Cardiac septum (tissue), 1 donor: ENCODE data around the gene HSPB1. TPM values are rescaled to one million over a fixed set of nuclear protein-coding genes. Genes with fewer than 3 reads are reported as not detected.
"Not testable (repeated sequence)": the region's sequence is repeated elsewhere in the genome, so short reads cannot be mapped to it uniquely, and the experiment has no call there.

Experiments used
- DNase-seq: peaks from one replicate; pipeline ENCODE4 v3.0.0-alpha.2; 2020; ENCODE audit warnings: low spot score
- intact Hi-C: fragments of 100-400 bp; cut with DNase I; formaldehyde crosslinking; loops from one replicate; pipeline ENCODE4 v1.14.0; 2022
- total RNA-seq: library from RNA; stranded (reverse); fragmentation: NEBNext Ultra II Directional; extraction: Animal tissue kit (Norgen Biotek cat#: 25700); gene quantifications from one replicate; pipeline ENCODE4 v1.2.1, GENCODE V29; 2021
- donor health status: DM: no; HTN: no; CAD: no.

Gene HSPB1
- total RNA-seq, 1 donor from 2014 or later: 2,571 TPM

- DNase-seq: no peak
- intact Hi-C loops: no loop called here
These were observed 25.1 kb downstream of the HSPB1 start for GRCh38 chr7:76327610-76328009.

- DNase-seq: no peak
- intact Hi-C loops: no loop called here
These were observed 25.9 kb downstream of the HSPB1 start for GRCh38 chr7:76328389-76328788.

DNA sequence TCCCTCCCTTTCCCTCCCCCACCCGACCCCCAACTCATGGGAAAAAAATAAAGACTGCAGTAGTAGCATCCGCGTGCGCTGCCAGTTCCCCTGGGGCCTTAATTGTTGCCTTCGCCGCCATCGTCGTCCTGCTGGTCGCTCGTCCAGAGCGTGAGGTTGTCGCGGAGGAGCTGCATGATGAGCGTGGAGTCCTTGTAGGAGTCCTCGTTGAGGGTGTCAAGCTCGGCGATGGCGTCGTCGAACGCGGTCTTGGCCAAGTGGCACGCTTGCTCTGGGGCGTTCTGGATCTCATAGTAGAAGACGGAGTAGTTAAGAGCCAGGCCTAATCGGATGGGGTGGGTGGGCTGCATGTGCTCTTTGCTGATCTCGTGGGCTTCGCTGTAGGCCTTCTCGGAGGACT, 27.0 kb downstream of the HSPB1 start:
- intact Hi-C loops: no loop called here
- DNase-seq: no peak

DNA sequence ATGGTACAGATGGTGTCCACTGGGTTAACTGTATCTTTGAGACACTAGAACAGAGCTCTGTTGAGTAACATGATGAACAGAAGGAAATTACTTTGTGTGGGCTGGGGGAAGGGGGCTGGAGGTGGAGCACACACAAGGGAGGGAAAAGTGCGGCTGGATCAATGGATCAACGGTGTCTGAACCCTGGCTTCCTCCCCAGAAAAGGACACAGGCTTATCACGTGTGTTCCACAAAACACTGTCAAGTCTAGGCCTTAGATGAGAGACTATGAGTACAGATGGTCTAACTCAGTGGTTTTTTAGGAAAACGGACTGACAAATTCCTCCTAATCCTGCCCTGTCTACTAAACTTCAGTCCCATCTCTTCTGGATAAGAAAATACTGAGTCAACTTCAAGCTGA, 27.8 kb downstream of the HSPB1 start:
- DNase-seq: no peak
- intact Hi-C loops: no loop called here

- intact Hi-C loops: no loop called here
- DNase-seq: no peak
These were observed 28.2 kb downstream of the HSPB1 start for GRCh38 chr7:76330673-76331072.

DNA sequence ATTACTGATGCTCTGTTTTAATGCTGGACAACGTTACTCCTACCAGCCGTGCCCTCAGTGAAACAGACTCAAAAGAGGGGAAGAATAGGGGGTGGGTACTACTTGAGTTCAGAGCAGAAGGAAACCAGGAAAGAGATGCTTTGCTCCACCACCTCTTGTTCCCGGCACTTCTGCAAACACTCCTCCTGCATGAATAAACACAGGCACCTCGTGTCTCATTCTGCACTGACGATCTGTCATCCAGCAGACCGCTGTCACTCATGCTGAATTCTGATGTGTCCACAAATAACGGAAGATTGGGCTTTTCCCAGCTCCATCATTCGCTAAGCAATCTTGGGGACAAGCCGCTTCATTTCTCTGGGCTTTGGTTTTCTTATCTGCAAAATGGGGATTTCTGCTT, 29.6 kb downstream of the HSPB1 start:
- DNase-seq: no peak
- intact Hi-C loops: no loop called here

DNA sequence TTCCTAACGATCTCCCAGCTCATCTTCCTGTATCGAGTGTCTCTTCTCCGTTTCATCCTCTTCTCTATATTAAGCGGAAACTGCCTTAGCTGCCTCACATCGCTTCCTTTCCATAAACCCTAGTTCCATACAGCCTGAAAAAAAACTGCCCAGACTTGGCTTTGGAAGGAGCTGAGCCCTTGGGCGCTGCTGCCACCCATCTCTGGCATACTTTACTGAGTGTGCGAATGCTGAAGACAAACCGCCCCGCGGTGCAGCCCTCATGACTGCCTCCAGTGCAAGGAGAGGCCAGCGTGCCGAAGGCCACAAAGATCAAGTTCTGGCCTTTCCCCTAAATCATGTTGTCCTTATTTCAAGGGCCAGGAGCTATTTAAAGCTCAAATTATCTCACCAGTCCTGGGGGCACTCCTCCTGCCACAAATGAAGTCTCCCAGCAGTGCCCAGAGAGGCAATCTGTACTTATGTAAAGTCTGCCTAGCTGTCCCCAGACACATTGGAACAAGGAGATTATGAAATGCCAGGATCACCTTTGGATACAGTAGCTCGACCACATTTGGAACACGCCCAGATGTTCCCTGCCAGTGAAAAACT, 31.1 kb downstream of the HSPB1 start:
- DNase-seq: peak; percentile 85
- intact Hi-C loops: no loop called here

- no peak for DNase-seq
- intact Hi-C loops: no loop called here
These were observed 32.0 kb downstream of the HSPB1 start for GRCh38 chr7:76334320-76334967.

GRCh38 chr7:76335417-76335816, 32.9 kb downstream of the HSPB1 start:
- intact Hi-C loops, DNase-seq: not testable (repeated sequence)

GRCh38 chr7:76336094-76336493, 33.6 kb downstream of the HSPB1 start:
- no peak for DNase-seq
- intact Hi-C loops: no loop called here

DNA sequence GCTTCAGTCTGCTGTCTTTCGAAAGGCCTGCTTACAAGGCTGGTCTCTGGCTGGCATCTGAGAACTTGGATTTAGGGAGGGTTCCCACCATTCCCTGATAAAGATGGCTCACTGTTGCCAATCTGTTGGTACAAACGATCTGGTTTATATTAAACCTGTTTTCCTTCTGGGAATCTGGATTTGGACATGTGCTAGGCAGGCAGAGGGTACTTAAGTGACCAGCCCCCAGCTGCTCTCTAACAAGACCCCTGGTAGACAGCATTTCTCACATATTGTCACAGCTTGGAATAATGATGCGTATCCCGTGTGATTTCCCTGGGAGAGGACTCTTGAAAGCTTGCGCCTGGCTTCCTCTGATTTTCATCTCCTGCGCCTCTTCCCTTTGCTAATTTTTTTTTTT, 34.7 kb downstream of the HSPB1 start:
- intact Hi-C loops: no loop called here
- DNase-seq: no peak

- intact Hi-C loops: no loop called here
- no peak for DNase-seq
These were observed 36.0 kb downstream of the HSPB1 start for GRCh38 chr7:76338298-76339084.

DNA sequence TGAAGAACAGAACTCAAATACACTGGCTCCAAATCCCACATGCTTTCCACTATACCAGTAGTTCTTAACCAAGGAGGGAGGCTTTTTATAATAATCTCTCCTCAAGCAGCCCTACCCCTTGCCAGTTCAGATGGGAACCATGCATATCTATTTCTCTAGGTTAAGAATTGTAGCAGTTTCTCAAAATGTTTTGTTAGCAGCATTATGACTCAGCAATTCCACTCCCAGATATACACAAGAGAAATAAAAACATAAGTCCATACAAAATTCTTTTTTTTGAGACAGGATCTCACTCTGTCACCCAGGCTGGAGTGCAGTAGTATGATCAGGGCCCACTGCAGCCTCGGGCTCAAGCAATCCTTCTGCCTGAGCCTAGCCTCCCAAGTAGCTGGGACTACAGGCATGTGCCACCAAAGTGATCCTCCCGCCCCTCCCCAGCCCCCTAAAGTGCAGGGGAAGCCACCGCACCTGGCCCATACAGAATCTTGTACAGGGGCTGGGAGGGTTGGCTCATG, 38.2 kb downstream of the HSPB1 start:
- DNase-seq: no peak
- intact Hi-C loops: no loop called here

DNA sequence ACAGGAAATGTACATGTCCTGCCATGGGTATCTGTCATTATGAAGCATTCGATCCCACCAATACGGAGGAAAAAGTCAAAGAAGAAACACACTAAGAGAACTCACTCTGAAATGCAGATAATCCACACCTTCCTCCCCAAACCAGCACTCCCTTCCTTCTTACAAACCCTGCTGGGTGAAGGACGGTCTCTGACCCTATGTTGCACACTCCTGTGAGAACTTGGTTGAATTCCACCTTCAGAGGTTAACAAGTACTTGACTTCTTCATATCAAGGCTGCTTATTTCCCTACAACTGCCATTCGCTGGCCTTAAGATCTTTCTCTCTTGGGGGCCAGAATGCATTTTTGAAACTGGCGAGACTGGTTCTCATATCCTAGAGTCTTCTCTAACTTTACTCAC, 39.7 kb downstream of the HSPB1 start:
- intact Hi-C loops: no loop called here
- DNase-seq: no peak

DNA sequence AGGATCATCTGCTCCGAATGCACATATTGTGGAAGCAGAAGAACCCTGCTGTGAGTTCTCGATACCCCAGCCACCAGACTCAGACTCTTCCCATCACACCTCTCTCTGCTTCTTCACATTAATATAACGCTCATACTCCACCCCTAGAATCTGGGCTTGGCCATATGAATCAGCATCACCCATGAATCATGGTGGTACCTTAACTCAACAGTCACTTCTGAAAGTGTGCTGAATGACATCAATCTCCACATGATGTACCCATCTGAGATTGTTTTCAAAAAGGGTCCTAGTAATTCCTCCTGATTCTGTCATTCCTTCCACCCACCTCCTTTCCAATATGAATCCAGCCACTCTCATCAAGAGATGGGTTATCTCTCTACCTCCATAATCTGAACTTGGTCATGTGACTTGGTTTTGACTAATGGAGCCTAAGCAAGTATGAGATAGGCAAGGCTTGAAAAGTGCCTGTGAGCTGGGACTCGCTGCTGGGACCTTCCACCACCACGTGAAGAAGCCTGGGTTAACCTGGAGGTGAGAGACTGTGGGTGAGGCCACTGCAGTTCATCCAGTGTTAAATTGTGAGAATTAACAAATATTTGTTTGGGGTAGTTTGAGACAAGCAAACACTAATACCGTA, 40.9 kb downstream of the HSPB1 start:
- intact Hi-C loops: no loop called here
- no peak for DNase-seq

DNA sequence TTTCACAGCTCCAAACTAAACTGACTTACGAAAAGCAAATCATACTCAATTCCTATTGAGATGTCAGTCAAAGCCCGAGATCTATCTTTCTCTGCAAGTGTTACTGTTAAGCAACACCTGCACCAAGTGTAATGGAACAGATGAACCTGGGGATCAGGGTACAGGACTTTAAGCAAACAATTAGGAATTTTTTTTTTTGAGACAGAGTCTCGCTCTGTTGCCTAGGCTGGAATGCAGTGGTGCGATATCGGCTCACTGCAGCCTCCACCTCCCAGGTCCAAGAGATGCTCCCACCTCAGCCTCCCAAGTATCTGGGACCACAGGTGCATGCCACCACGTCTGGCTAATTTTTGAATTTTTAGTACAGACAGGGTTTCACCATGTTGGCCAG, 41.5 kb downstream of the HSPB1 start:
- DNase-seq: no peak
- intact Hi-C loops: no loop called here

GRCh38 chr7:76346097-76346496, 43.6 kb downstream of the HSPB1 start:
- intact Hi-C loops: no loop called here
- DNase-seq: no peak

DNA sequence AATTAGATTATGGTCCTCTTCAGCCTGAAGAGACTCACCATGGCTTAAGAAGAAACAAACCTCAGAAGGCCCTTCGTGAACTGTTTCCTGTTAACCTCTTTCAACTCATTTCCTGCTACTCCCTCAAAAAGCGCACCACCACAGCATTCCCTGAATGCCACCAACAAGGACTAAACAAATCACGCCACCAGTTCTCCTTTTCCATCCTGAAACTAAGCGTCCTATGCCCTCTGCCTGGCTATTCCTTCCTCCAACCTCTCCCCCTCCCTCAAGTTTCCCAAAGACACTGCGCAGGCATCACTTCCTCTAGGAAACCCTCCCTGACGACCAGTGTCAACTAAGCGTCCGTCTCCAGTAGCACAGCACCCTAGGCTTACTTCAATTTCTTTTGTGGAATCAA, 44.3 kb downstream of the HSPB1 start:
- no peak for DNase-seq
- intact Hi-C loops: no loop called here

DNA sequence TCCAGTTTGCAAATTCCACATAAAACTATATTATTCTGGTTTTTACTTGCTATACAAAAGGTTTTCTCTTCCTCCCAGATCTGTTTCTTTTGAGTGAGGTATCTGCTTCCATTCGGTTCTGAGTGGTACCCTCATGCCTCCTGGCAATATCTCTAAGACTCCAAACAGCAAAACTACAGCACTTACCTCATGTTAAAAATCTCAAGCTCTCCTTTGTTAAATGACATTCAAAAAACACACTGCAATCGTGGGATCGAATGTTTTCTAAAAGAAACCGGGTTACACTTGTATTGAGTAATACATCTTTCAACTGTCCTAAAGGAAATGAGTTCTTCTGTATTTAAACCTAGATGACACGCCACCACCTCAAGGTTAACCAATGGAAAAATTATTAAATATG, 45.2 kb downstream of the HSPB1 start:
- intact Hi-C loops: no loop called here

DNA sequence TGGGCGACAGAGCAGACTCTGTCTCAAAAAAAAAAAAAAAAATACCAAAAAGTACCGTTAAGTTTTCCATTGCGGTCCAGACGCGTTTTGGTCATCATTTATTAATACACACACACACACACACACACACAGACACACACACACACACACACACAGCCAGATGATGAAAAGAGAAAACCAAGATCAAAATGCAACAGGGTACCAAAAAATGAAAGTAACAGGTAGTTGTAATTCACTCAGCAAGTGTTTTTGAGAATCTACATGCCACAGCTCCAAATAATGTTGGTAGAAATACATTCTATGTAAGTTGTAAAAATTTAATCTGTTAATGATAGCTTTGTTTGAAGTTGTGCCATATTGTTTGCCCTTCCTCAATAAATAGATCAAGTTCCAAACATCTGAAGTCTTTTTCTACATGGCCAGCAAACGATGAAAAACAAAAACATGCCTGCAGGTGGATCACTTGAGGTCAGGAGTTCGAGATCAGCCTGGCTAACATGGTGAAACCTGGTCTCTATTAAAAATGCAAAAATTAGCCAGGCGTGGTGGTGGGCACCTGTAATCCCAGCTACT, 46.9 kb downstream of the HSPB1 start:
- intact Hi-C loops: no loop called here
- DNase-seq: no peak

More for the DNA sequence above, 45.2 kb downstream of the HSPB1 start:
- no peak for DNase-seq
